ENCODE measurements around the gene POLN.

The POLN gene

DNA sequence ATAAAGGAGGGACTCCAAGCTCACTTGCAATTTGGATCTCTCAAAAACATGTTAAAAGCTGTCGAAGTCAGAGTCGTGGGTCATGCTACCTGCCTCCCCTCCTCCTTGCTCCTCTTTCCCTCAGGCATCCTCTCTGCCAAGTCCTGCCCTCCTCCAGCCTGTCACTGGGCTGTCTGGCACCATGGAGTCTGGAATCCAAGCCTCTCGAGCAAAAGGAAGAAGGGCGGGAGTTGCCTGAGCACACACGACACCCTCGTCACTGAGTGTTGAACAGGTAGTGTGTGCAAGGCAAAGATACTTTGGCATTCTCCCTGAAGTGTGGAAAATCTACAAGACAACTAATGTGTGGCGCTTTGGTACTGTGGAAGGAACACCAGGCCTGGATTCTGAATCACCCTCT is 62.2 kb downstream of the POLN start:
- no peak for DNase-seq (ENCODE audit: low read depth)
- no peak for TF ChIP-seq CTCF (conservative IDR thresholded peaks at IDR 0.05; ENCODE audit: low read length)
- H3K4me3 ChIP-seq (ENCODE audit: low read length): no peak overlapping the region

- H3K4me3 ChIP-seq (ENCODE audit: low read length): no peak overlapping the region
- DNase-seq (ENCODE audit: low read depth): no peak
- TF ChIP-seq CTCF (conservative IDR thresholded peaks at IDR 0.05; ENCODE audit: low read length): no peak
These were observed 62.9 kb downstream of the POLN start for GRCh38 chr4:2178986-2179385.

DNA sequence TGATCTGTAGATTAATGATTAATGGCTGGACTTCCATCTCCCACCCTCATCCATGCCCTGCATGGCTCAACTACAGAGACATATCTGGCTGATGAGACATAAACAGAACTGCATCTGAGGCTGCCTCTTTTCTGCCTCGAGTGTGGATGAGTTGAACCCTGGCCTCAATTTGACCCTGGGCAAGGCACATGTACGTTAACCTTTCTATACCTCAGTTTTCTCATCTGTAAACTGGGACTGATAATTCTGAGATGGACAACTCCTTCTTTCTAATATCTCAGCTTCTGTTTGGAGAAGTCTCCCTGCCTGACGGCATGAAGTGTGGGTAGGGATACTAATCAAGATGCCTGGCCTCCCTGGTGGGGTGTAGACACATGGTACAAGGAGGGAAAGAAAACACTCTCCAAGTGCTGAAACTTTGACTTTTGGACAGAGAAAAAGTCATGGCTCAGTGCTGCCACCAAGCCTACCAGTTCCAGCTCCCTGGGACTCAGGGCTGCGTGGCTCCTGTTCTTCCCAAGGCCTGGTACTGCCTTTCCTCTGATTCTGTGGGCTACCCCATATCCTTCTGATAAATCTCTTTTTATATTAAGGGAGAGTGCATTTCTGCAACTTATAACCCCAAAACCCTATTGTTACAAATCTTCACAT is 64.4 kb downstream of the POLN start:
- no peak for DNase-seq (ENCODE audit: low read depth)
- TF ChIP-seq CTCF (conservative IDR thresholded peaks at IDR 0.05; ENCODE audit: low read length): no peak
- no peak overlapping the region for H3K4me3 ChIP-seq (ENCODE audit: low read length)

GRCh38 chr4:2175990-2176698 is 65.8 kb downstream of the POLN start:
- no peak for DNase-seq (ENCODE audit: low read depth)
- TF ChIP-seq CTCF (conservative IDR thresholded peaks at IDR 0.05; ENCODE audit: low read length): no peak
- no peak overlapping the region for H3K4me3 ChIP-seq (ENCODE audit: low read length)

DNA sequence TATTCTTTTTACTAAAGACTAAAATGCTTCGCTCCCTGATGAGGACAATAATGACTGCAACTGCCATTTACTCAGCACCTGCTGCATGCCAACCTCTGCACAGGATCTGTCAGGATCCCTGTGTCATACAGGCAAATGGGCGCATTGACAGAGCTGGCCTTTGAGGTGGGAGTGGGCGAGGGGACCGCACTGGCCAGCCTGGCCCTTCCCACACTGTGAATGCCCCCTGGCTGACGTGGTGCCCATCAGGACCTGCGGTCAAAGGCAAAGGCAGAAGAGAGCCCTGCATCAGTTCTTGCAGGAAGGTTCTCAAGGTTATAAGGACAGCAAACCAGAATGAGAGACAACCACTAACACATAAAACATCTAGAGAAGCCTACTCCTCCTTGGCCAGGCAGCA is 67.9 kb downstream of the POLN start:
- no peak overlapping the region for H3K4me3 ChIP-seq (ENCODE audit: low read length)
- TF ChIP-seq CTCF (conservative IDR thresholded peaks at IDR 0.05; ENCODE audit: low read length): no peak
- DNase-seq (ENCODE audit: low read depth): no peak

- no peak for DNase-seq (ENCODE audit: low read depth)
- no peak overlapping the region for H3K4me3 ChIP-seq (ENCODE audit: low read length)
- TF ChIP-seq CTCF (conservative IDR thresholded peaks at IDR 0.05; ENCODE audit: low read length): no peak
These were observed 69.2 kb downstream of the POLN start for GRCh38 chr4:2172627-2173231.

- H3K4me3 ChIP-seq (ENCODE audit: low read length): no peak overlapping the region
- no peak for TF ChIP-seq CTCF (conservative IDR thresholded peaks at IDR 0.05; ENCODE audit: low read length)
- no peak for DNase-seq (ENCODE audit: low read depth)
These were observed 69.8 kb downstream of the POLN start for GRCh38 chr4:2172161-2172560.

Data from AG10803 (cell line).